Skin epidermis (tissue), 12 donors: ENCODE measurements around the gene KIF2A.
"Not testable (repeated sequence)": the region's sequence is repeated elsewhere in the genome, so short reads cannot be mapped to it uniquely, and the experiment has no call there.

Experiments
- H3K27ac ChIP-seq, 21 experiments: fragments of 200-600 bp; sonication (generic) in 11 of 21; one replicate each; pipeline ENCODE4 v1.5.0; 2020; ENCODE audit warnings: mild to moderate bottlenecking in 3 of 21, inconsistent platforms in 2 of 21, moderate library complexity in 2 of 21
- H3K4me3 ChIP-seq, 7 experiments: fragments of 200-600 bp; sonication (generic) in 2 of 7; one replicate each; pipeline ENCODE4 v1.5.0; 2020; ENCODE audit warnings: inconsistent platforms in 2 of 7, mild to moderate bottlenecking in 2 of 7, moderate library complexity in 1 of 7

Gene KIF2A

GRCh38 chr5:62288118-62288517, 17.9 kb upstream of the KIF2A start:
- Histone ChIP-seq H3K4me3 (no peak overlapping the region), H3K27ac (no peak overlapping the region)

- Histone ChIP-seq H3K27ac (no peak overlapping the region), H3K4me3 (no peak overlapping the region)
Observed at GRCh38 chr5:62289813-62290212, 16.2 kb upstream of the KIF2A start.

GRCh38 chr5:62291829-62292228, 14.2 kb upstream of the KIF2A start:
- H3K27ac ChIP-seq = peak overlapping the region in 1 of 21 experiments; percentile 35
- not testable (repeated sequence) for H3K4me3 ChIP-seq

- Histone ChIP-seq H3K27ac (no peak overlapping the region), H3K4me3 (no peak overlapping the region)
Observed at GRCh38 chr5:62296998-62297397, 9.0 kb upstream of the KIF2A start.

GRCh38 chr5:62298118-62298517, 7.9 kb upstream of the KIF2A start:
- Histone ChIP-seq H3K27ac (no peak overlapping the region), H3K4me3 (no peak overlapping the region)

- peak overlapping the region in 1 of 21 experiments; percentile 69 for H3K27ac ChIP-seq
- H3K4me3 ChIP-seq = no peak overlapping the region
Observed at GRCh38 chr5:62299101-62299500, 6.9 kb upstream of the KIF2A start.

GRCh38 chr5:62299600-62299999, 6.4 kb upstream of the KIF2A start:
- Histone ChIP-seq H3K4me3 (no peak overlapping the region), H3K27ac (peak overlapping the region in 2 of 21 experiments; percentile 27 to 69)

- H3K27ac ChIP-seq = peak overlapping the region in 20 of 21 experiments; percentile 84 to 97 (median 92)
- H3K4me3 ChIP-seq = peak overlapping the region; percentile 64 to 99 (median 95)
Observed at GRCh38 chr5:62305358-62305714, 670 bp upstream of the KIF2A start.

- peak overlapping the region; percentile 64 to 99 (median 95) for H3K4me3 ChIP-seq
- peak overlapping the region; percentile 70 to 97 (median 90) for H3K27ac ChIP-seq
Observed at GRCh38 chr5:62306323-62306895, 403 bp downstream of the KIF2A start.

GRCh38 chr5:62306896-62307689, 1.1 kb downstream of the KIF2A start:
- Histone ChIP-seq H3K4me3 (peak overlapping the region; percentile 64 to 99 (median 95)), H3K27ac (peak overlapping the region; percentile 70 to 97 (median 90))

GRCh38 chr5:62308439-62308838, 2.4 kb downstream of the KIF2A start:
- H3K4me3 ChIP-seq = no peak overlapping the region
- peak overlapping the region in 1 of 21 experiments; percentile 93 for H3K27ac ChIP-seq

GRCh38 chr5:62309107-62309506, 3.1 kb downstream of the KIF2A start:
- H3K4me3 ChIP-seq = no peak overlapping the region
- H3K27ac ChIP-seq = no peak overlapping the region

GRCh38 chr5:62310426-62311143, 4.6 kb downstream of the KIF2A start:
- H3K4me3 ChIP-seq = no peak overlapping the region
- no peak overlapping the region for H3K27ac ChIP-seq

GRCh38 chr5:62312036-62312435, 6.0 kb downstream of the KIF2A start:
- H3K4me3 ChIP-seq = no peak overlapping the region
- peak overlapping the region in 2 of 21 experiments; percentile 4 to 26 for H3K27ac ChIP-seq

- H3K4me3 ChIP-seq = no peak overlapping the region
- no peak overlapping the region for H3K27ac ChIP-seq
Observed at GRCh38 chr5:62312674-62313073, 6.7 kb downstream of the KIF2A start.

- Histone ChIP-seq H3K4me3 (no peak overlapping the region), H3K27ac (no peak overlapping the region)
Observed at GRCh38 chr5:62314213-62314830, 8.3 kb downstream of the KIF2A start.

GRCh38 chr5:62315376-62316175, 9.6 kb downstream of the KIF2A start:
- H3K27ac ChIP-seq = no peak overlapping the region

GRCh38 chr5:62316176-62316502, 10.1 kb downstream of the KIF2A start:
- H3K4me3 ChIP-seq = no peak overlapping the region
- H3K27ac ChIP-seq = no peak overlapping the region

More at GRCh38 chr5:62315376-62316175, 9.6 kb downstream of the KIF2A start:
- H3K4me3 ChIP-seq = no peak overlapping the region

GRCh38 chr5:62317810-62318209, 11.8 kb downstream of the KIF2A start:
- no peak overlapping the region for H3K27ac ChIP-seq
- H3K4me3 ChIP-seq = no peak overlapping the region

- Histone ChIP-seq H3K4me3 (no peak overlapping the region), H3K27ac (no peak overlapping the region)
Observed at GRCh38 chr5:62322484-62322883, 16.5 kb downstream of the KIF2A start.
